ENCODE results near the gene SUCO.

SUCO gene

GRCh38 chr1:172515927-172516326, 17.0 kb upstream of the SUCO start:
- peak in 1 of 2 experiments; percentile 47 for DNase-seq

DNA sequence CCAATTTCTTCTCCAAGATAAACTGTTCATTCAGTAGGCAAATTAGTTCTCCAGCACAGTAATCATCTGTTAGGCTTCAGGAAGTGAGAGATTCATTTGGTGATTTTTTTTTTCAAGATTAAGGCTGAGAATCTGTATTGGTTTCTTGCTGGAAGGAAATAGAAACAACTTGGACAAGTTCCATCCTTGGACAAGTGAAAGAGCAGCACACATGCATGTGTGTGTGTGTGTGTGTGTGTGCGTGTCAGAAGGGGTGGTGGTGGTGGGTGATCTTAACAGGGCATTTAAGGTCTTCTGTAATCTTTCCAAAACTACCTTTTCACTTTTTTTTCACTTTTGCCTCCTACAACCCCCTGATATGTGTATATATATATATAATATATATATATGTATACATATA, 15.9 kb upstream of the SUCO start:
- no peak for DNase-seq

- DNase-seq, result no peak
Measured at GRCh38 chr1:172517545-172517944, 15.4 kb upstream of the SUCO start.

DNA sequence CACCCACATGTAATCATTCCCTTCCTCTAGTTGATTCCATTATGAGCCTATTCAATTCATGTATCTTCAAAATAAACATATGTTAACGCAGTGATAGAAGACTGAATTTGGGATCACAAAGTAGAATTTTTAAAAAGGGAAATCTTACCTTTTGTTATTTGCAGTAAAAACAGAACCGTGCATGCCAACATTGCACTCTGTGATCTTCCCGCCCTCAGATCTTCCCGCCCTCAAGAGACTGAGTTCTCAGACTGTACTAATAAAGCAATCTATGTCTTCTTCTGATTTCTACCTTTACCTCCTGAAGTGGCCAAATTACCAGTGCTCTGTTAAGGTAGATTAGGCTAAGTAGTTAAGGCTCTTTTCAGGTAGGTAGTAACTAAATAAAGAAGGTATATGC, 3.6 kb upstream of the SUCO start:
- DNase-seq, result no peak

GRCh38 chr1:172530000-172530399, 3.0 kb upstream of the SUCO start:
- peak; percentile 58 to 63 for DNase-seq

DNA sequence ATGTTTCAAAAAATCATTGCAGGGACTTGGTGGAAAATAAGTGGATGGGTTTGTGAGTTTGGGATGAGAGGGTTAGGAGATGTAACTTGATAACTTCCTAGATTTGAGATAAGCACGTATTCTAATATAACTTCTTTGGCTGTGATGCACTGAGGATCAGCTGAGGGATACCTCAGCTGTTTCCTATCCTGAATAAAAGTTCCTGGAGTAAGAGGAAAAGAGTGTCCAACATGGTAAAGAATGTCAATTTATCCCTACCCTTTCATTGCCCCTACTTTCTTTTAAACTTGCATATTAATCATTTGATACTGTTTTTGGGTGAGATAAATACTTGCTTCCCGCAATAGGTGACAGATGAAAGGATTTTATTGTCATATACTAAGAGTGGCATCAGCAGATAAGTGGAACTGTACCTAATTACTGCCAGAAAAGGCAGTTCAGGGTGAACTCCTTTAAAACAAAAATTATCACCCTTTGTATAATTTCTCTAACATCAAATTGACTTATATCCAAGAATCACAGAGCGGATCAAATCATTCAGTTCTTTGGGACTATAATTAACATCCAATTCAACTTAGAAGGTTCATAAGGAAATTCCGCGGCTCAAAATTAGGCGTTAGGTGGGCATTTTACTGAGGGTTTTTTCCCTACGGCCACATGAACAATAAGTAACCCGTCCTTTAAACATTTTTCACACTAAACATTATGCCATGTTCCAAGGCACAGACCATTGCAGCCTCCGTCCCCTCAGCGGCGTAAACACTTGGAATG, 1.4 kb upstream of the SUCO start:
- DNase-seq, result no peak

DNA sequence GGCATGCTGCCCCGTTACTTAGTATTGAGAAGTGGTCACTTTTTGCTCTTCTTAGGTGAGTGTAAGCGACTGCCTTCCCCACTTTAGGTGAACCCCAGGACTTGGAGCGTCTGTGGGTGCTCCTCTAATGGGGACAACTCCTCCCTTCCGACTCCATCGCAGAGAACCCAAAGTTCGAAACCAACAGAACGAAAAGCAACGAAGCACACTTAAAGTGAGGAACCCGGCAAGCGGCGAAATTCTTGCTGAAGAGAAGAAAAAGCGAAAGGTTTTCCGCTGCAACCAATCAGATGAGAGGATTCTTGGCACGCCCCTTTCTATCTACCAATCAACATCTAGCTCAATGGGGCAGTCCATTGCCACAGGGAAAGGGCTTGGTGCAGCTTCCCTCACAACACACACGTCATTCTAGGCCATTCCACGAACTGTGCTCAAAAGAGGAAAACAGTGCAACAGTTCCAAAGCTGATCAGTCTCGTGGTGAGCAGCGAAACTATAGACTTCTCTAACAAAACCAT, 709 bp upstream of the SUCO start:
- DNase-seq, result peak; percentile 99 to 100

DNA sequence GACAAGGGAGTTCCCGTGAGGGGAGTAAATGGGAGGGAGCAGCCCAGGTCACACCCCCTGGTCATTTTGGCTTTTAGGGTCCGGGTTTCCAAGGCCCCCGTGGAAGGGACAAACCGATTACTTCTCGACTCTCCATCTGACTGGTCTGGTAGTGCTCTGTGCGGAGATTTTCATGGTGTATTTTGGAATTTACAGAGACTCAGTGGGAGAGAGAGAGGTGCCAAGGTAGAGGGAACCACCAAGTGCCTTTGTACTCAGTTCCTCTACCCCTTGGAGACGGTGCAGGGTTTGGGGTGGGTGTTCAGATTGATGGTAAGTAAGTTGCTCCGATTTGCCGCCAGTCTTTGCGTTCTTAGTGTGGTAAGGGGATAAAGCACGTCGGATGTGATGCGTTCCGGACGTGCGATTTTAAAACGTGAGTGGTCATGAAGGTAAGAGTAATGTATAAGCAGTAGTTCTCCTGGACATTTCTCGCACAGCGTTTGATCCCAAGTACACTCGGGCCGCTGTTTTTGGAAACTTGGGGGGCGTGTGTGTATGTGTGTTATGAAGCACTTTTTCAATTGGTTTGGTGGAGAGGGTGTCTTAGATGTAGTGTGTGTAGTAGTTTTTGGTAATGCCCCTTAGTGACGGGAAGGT, 682 bp downstream of the SUCO start:
- peak; percentile 69 to 75 for DNase-seq

GRCh38 chr1:172536256-172536655, 3.3 kb downstream of the SUCO start:
- no peak for DNase-seq

DNA sequence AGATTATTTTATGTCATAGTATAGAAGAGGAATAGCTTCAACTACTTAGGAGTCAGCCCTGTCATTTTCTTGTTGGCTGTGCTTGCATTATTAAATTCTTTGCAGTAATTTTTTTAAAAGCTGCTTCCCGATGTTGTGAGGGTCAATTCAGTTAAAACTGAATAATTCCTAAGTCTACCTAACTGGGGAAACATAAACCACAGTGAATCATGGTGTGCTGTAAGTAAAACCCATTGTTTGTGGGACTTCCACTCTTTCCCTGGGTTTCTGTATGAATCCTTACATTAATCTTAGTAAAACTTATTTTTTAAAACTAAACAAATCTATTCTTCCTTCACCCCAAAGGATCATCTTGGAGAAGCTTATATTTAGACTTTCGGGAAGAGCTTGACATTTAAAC, 4.4 kb downstream of the SUCO start:
- no peak for DNase-seq

DNA sequence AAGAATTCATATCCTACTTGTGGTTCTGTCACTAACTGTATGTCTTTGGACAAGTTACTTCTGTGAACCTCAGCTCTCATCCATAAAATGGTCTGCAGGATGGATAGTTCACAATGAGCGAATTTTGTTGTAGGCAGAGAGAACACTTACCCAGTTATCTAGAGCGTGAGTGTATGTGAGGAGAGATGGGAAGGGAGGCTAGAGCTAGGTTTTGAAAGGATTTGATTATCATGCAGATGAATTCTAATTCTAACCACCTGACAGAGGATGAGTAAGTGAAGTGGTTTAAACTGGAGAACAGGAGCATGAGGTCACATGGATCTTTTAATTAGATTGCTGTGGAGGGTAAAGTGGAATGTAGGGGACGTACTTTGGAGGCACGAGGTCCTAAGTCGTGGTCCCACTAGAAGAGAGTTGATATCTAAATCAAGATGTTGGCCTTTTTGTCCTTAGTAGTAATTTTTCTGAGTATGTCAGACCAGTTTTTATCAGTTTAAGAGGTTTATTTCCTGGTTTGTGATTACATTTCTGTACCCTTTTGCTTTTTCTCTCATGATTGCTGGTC, 5.0 kb downstream of the SUCO start:
- DNase-seq, result no peak

GRCh38 chr1:172540635-172541034, 7.7 kb downstream of the SUCO start:
- no peak for DNase-seq

DNA sequence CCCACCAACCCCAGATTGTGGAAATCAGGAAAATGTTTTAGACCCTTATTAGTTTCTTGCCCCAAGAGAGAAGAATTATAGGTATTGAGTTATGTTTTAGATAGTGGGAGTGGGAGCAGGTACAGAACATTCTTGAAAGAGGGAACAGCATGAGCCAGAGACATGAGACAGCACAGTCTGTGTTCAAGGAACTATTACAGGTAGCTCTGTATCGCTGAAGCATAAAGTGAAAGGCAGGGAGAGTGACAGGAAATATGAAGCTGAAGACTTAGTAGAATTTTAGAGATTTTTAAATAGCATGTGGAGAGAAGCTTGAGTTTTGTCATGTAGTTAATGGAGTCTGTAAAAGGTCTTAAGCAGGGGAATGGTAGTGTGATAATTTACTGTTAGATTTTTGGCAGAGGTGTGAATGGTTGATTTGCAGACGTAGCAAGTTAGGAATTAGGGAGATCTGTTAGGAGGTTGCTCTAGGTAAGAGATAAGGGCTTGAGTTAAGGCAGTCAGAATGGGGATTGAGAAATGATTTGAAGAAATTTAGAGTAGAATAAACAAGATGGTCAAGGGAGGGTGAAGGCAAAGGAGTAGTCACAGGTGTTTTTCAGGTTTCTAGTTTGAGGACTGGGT, 11.6 kb downstream of the SUCO start:
- no peak for DNase-seq

GRCh38 chr1:172545396-172546004, 12.6 kb downstream of the SUCO start:
- no peak for DNase-seq

DNA sequence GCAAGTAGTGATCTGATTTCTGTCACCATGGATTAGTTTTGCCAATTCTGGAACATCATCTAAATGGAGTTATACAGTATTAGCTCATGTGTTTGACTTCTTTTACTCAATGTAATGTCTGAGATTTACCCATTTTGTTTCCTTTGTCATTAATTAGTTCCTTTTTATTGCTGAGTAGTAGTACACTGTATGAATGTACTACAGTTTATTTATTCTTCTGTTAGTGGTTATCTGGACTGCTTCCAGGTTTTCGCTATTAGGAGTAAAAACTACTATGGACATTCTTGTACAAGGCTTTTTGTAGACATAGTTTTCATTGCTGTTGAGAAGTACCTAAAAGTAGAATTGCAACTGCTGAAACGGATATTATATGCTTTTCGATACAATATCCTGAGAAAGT, 14.1 kb downstream of the SUCO start:
- DNase-seq, result no peak

GRCh38 chr1:172549621-172550280, 16.8 kb downstream of the SUCO start:
- peak in 1 of 2 experiments; percentile 18 for DNase-seq

DNA sequence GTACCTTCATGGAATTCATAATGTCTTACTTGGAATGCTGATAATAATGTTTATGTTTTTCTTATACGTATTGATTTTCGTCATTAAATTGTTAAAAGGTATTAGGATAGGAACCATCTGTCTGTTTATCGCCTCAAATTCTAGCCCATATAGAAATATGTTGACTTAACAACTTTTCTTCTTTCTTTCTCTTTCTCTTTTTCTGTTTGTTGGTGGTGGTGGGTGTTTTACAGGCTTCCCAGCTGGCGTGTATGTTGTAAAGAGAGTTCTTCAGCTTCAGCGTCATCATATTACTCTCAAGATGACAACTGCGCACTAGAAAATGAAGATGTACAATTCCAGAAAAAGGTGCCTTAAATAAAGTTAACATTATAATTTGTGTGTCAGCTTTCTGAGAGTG, 18.3 kb downstream of the SUCO start:
- no peak for DNase-seq

- DNase-seq, result no peak
Measured at GRCh38 chr1:172554915-172555314, 22.0 kb downstream of the SUCO start.

DNA sequence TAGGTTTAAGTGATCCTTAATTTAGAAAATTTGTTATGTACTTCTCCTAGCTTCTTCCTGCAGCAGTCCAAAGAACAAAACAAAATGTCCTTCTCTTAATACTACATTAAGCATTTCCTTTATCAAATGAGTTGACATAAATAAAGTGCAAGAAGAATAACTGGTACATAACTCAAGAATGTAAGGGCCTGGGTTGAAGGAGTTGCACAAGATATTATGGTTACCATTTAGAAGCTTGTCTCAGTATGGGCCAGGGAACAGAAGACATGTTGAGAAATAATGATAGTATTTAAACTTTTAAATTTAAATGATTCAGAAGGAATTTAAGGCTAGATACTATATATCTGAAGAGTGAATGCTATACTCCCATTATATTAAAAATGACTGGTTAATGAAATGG, 23.5 kb downstream of the SUCO start:
- no peak for DNase-seq

DNA sequence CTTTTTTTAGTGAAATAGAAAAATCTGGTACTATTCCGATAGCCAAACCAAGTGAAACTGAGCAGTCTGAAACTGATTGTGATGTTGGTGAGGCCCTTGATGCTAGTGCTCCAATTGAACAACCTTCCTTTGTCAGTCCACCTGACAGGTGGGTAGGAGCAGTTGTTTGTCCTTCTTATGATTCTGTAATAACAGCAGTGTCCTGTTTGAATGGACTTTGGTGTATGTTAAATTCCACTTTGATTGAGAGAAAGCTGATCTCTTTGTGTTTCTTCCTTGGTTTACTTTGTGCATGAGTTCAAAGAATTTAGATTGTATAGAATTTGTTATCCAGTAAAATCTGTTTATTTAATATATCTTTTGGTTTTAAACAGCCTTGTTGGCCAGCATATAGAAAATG, 24.3 kb downstream of the SUCO start:
- DNase-seq, result no peak

DNA sequence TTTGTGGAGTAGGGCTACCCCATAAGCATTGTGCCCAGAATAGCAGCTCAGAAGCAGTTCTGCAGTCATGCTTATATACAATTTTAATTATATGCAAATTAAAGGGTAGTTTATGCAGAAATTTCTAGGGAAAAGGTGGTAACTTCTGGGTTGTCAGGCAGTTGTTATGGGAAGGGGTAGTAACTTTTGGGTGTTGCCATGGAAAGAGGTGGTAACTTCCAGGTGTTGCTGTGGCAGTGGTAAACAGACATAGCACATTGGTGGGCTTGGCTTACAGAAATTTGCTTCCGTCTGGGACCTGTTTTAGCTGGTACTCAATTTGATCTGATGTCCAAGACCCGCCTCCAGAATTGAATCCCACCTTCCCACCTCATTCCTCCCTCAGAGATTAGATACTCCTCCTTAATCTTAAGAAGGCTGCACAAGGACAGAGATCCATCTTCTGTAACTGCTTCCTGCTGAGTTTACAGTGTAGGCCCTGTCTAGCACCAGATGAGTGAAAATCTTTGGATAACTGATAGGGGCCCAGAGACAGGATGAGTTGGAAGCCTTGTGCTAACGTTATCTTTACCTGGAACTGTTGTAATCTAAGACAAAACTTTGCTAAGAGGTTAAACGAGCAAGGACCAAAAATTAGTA, 26.7 kb downstream of the SUCO start:
- peak in 1 of 2 experiments; percentile 17 for DNase-seq

DNA sequence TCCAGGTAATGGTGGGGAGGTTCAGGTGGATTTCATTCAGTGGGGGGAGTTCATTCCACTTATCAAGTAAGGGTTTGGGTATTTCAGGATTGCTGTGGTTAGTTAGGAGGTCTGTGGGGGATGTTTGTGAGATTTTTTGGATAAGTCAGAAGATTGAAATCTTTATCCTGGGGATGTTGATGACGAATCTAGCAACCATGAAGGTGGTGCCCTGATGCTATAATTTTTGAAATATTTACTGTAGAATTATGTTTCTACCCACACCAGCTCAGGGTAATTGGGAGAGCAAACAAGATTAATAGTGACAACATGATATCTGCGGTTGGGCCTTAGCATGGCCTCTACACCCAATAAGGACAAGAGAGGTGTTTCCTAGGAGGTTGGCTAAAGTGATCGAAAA, 28.3 kb downstream of the SUCO start:
- no peak for DNase-seq
